Hepatocyte (in vitro differentiated cells): Measurements from ENCODE around the gene C6.

Experiments
- CTCF ChIP-seq: fragments of 200-600 bp; sonication (generic); IDR thresholded peaks from 2 replicates; pipeline ENCODE4 v1.5.1; 2016; ENCODE audit warnings: antibody characterized with exemption, mild to moderate bottlenecking; ENCODE audit not compliant: poor library complexity
- EZH2 ChIP-seq: fragments of 200-600 bp; sonication (generic); IDR thresholded peaks from 2 replicates; pipeline ENCODE4 v1.6.1; 2016; ENCODE audit warnings: antibody characterized with exemption, mild to moderate bottlenecking, borderline replicate concordance

DNA sequence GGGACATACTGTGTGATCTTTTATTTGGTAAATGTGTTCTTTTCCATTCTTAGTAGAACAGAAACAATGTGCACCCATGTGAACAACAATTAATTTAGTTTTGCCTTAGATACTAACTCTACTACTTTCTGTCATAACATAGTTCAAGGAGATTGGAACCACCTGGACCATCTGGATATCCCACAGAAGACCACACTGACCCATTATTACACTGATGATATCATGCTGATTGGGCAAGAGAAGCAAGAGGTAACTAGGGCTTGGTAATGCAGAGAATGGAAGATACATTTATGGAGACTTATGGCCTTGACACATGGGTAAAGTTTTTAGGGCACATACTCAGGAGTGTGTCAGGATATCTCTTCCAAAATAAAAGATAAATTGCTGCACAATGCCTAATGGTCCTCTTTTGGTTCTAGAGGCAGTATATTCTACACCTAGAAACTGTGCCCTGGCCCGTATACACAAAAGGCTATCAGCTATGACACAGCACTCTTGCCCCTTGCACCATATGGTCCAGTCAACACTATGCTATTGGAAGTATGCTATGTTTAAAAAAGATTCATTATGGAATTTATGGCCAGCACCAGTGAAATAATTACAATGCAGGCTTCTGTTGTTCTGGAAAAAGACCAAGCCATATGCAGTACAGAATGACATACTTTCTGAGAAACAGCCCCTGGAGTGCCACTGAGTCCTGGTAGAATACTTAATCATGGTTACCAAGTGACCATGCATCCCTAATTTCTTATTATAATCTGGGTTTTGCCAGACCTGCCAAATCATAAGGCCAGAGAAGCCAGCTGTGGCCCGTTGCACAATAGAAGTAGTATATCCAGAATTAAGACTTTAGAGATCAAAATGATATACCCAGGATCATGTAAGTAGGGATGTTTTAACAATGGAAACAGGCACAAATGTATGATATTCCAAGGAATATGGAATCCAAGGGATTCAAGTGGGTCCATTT, 100.6 kb downstream of the C6 start:
- TF ChIP-seq CTCF (no peak), EZH2 (no peak)
